ENCODE data around the gene ANHX.

The ANHX gene

DNA sequence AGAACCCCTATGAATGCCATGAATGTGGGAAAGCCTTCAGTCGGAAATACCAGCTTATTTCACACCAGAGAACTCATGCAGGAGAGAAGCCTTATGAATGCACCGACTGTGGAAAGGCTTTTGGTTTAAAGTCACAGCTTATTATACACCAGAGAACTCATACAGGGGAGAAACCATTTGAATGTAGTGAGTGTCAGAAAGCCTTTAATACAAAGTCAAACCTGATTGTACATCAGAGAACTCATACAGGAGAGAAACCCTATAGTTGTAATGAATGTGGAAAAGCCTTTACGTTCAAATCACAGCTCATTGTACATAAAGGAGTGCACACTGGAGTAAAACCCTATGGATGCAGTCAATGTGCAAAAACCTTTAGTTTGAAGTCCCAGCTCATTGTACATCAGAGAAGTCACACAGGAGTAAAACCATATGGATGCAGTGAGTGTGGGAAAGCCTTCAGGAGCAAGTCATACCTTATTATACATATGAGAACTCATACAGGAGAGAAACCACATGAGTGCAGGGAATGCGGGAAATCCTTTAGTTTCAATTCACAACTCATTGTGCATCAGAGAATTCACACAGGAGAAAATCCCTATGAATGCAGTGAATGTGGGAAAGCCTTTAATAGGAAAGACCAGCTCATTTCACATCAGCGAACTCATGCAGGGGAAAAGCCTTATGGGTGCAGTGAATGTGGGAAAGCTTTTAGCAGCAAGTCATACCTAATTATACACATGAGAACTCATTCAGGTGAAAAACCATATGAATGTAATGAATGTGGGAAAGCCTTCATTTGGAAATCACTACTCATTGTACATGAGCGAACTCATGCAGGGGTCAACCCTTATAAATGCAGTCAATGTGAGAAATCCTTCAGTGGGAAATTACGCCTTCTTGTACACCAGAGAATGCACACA is 32.1 kb downstream of the ANHX start:
- no peak for DNase-seq (ENCODE audit: low read depth in 2 of 2)

DNA sequence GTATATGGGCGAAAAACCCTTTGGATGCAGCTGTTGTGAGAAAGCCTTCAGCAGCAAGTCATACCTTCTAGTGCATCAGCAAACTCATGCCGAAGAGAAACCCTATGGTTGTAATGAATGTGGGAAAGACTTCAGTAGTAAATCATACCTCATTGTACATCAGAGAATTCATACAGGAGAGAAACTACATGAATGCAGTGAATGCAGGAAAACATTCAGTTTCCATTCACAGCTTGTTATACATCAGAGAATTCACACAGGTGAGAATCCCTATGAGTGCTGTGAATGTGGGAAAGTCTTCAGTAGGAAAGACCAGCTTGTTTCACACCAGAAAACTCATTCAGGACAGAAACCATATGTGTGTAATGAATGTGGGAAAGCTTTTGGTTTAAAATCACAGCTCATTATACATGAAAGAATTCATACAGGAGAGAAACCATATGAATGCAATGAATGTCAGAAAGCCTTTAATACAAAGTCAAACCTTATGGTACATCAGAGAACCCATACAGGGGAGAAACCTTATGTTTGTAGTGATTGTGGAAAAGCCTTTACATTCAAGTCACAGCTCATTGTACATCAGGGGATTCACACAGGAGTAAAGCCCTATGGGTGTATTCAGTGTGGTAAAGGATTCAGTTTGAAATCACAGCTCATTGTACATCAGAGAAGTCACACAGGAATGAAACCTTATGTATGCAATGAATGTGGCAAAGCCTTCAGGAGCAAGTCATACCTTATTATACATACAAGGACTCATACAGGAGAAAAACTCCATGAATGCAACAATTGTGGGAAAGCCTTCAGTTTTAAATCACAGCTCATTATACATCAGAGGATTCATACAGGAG is 33.0 kb downstream of the ANHX start:
- no peak for DNase-seq (ENCODE audit: low read depth in 2 of 2)

GRCh38 chr12:133201888-133202287 is 33.8 kb downstream of the ANHX start:
- DNase-seq (ENCODE audit: low read depth in 2 of 2), result no peak

DNA sequence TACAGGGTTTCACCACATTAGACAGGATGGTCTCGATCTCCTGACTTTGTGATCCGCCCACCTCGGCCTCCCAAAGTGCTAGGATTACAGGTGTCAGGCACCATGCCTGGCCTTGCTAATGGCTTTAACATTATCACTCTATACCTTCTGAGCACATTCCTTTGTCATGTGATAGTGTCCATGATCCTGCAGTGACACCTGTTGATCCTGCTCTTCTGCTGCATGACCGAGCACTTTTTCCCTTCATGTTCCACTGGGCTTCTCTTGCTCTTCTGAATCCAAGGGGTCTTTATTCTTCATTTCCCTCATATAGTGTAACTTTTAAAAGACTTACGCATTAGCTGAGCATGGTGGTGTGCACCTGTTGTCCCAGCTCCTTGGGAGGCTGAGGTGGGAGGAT is 42.8 kb downstream of the ANHX start:
- DNase-seq (ENCODE audit: low read depth in 2 of 2), result no peak

- no peak for DNase-seq (ENCODE audit: low read depth in 2 of 2)
Measured at GRCh38 chr12:133190176-133190575, 45.5 kb downstream of the ANHX start.

DNA sequence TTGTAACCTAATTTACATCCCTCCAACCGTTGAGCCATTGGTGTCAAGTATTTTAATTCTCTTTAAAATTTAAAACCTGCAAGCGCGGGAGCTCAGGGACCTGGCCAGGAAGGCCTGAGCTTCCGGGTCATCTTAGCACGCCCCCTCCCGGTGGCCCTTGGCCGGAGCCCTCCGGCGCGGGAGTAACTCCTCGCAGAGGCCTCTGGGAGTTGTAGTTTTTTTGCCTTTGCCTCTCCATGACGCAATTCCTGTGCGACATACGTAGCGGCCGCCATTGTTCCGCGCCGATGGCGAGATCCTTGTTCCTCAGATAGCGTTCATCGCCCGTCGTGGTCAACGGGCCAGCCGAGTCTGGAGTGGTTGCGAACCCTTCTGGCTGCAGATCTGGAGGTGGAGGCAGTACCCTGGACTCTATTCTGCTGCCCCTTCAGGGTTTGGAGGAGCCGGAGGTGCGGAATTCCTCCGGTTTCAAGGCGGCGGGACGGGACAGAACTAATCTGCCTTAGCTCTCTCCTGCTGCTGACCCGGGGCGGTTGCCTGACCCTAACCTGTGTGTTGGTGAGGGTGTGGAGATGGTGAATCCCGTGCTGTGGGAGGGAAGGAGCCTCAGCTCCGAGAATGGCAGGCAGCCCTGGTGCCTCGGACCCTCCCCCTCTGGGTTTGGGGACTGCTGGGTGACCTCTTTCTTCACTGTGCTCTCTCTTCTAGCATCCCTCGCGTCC is 54.3 kb downstream of the ANHX start, which contains the start of gene ZNF268:
Gene ZNF268 (plus strand): TSS at position 258 of the 722 bp plus-strand sequence. CDS start 503 bp downstream, outside the sequence.
- DNase-seq (ENCODE audit: low read depth in 2 of 2), result peak; percentile 80

DNA sequence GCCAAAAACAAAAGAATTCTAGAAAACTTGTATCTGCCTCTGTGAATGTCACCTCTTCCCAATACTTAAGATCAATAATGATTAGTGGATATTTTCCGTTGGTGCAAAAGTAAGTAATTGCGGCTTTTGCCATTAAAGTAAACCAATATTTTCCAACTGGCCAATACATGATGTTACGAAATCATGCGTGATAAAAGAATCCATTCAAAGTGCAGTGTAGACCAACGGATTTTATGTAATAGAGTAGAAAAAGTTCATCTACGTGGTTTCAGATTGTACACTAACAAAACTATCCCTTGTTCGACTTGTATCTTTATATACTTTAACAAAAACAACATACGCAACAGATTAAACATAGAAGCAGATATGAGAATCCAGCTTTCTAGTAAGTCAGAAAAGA is 55.0 kb downstream of the ANHX start:
- DNase-seq (ENCODE audit: low read depth in 2 of 2), result no peak

DNA sequence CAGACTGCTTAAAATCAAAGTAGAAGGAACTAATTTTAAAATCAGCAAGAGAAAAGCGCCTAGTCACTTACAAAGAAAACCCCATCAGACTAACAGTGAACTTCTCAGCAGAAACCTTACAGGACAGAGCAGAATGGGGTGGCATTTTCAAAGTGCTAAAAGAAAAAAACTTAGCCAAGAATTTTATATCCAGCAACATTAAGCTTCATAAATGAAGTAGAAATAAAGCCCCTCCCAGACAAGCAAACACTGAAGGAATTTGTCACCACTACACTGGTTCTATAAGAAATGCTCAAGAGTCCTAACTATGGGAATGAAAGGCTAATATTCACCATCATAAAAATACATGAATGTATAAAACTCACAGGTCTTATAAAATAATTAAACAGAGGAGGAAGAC is 60.8 kb downstream of the ANHX start:
- no peak for DNase-seq (ENCODE audit: low read depth in 2 of 2)

DNA sequence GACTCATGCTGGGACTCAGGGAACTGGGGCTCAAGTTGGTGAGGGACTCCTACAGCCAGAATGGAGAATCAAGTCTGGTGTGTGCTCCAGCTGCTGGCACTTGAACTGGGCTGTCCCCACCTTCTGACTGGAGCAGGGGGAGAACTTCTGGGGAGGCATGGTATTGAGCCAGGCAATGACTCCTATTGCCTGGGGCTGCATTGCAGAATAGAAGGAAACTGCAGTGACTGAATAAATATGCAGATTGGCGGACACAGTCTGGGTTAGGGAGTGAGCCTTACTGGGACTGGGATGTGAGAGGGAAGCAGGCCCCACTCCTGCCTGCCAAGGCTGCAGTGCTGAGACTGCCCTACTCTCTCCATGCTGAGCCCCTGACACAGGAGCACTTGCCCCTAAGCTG is 63.2 kb downstream of the ANHX start:
- no peak for DNase-seq (ENCODE audit: low read depth in 2 of 2)
